H1 (cell line): ENCODE data around the gene ASB16. TPM values are rescaled to one million over a fixed set of nuclear protein-coding genes. Genes with fewer than 3 reads are reported as not detected.

Source experiments
- CHD2 ChIP-seq: IDR thresholded peaks from 2 replicates; pipeline ENCODE4 v1.6.1; 2012; ENCODE audit warnings: low read length, improper control_type of control experiment
- FOSL1 ChIP-seq: IDR thresholded peaks from 2 replicates; pipeline ENCODE4 v1.6.1; 2011; ENCODE audit warnings: mild to moderate bottlenecking, low read depth, low read length, moderate library complexity; ENCODE audit not compliant: insufficient read depth
- KDM4A ChIP-seq: IDR thresholded peaks from one replicate; pipeline ENCODE4 v1.7.1; 2012; ENCODE audit warnings: low read depth, mild to moderate bottlenecking, moderate library complexity, low read length, inconsistent platforms; ENCODE audit not compliant: severe bottlenecking
- PHF8 ChIP-seq: fragments of 200-600 bp; sonication (generic); conservative IDR thresholded peaks from 2 replicates; pipeline ENCODE4 v1.7.1; 2012; ENCODE audit warnings: low read depth, mild to moderate bottlenecking, inconsistent platforms, low read length, moderate library complexity
- RAD21 ChIP-seq, 2 experiments: IDR thresholded peaks in 1 of 2; conservative IDR thresholded peaks in 1 of 2; 2 replicates each; pipeline ENCODE4 v1.6.1; 2011; ENCODE audit warnings: low read depth in 2 of 2, low read length in 2 of 2, improper control_type of control experiment in 1 of 2, inconsistent platforms in 1 of 2, mild to moderate bottlenecking in 1 of 2, moderate library complexity in 1 of 2
- RBBP5 ChIP-seq: IDR thresholded peaks from 2 replicates; pipeline ENCODE4 v1.7.1; 2012; ENCODE audit warnings: low read depth, mild to moderate bottlenecking, inconsistent platforms, low read length, moderate library complexity, borderline replicate concordance
- SIX5 ChIP-seq: IDR thresholded peaks from 2 replicates; pipeline ENCODE4 v1.6.1; 2011; ENCODE audit warnings: mild to moderate bottlenecking, low read depth, low read length
- SP4 ChIP-seq: IDR thresholded peaks from 2 replicates; pipeline ENCODE4 v1.6.1; 2012; ENCODE audit warnings: low read length, inconsistent platforms
- TAF1 ChIP-seq: IDR thresholded peaks from 2 replicates; pipeline ENCODE4 v1.6.1; 2011; ENCODE audit warnings: mild to moderate bottlenecking, low read depth, low read length
- polyA plus RNA-seq, 7 experiments: library from polyadenylated mRNA; depleted of rRNA in 3 of 7; stranded (reverse) in 5 of 7; unstranded in 2 of 7; fragments of >200 nt in 5 of 7; fragments of 200-250 nt in 2 of 7; gene quantifications; 1 replicate in 5 of 7; 2 replicates in 1 of 7; 4 replicates in 1 of 7; pipeline versions ENCODE4 v1.2.1 to v1.2.3, GENCODE V29; 2011 to 2013; ENCODE audit warnings: missing spikeins in 2 of 7, mixed read lengths in 2 of 7
- total RNA-seq: library from RNA; stranded (reverse); fragmentation: NEBNext Ultra II Directional; extraction: Animal tissue kit (Norgen Biotek cat#: 25700); gene quantifications from 2 replicates; pipeline ENCODE4 v1.2.1, GENCODE V29; 2021
- TF ChIP-seq, protein P1 (sequence below): fragments of 300-600 bp; sonication (generic); IDR thresholded peaks from 2 replicates; pipeline ENCODE4 v1.7.1; 2012; ENCODE audit warnings: low read length, moderate library complexity, mild to moderate bottlenecking, inconsistent platforms; ENCODE audit not compliant: insufficient replicate concordance

ASB16 gene
- total and polyA plus RNA-seq, 2 of the 8 experiments (the other 6 are each of a cell fraction or from before 2014, with no cell fraction given) = 0.05 TPM; not detected in 1

DNA sequence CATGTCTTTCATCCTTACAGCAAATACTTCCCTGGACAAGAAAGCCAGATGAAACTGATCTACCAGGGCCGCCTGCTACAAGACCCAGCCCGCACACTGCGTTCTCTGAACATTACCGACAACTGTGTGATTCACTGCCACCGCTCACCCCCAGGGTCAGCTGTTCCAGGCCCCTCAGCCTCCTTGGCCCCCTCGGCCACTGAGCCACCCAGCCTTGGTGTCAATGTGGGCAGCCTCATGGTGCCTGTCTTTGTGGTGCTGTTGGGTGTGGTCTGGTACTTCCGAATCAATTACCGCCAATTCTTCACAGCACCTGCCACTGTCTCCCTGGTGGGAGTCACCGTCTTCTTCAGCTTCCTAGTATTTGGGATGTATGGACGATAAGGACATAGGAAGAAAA, 20.0 kb downstream of the ASB16 start (continued):
- TF ChIP-seq, protein P1, sequence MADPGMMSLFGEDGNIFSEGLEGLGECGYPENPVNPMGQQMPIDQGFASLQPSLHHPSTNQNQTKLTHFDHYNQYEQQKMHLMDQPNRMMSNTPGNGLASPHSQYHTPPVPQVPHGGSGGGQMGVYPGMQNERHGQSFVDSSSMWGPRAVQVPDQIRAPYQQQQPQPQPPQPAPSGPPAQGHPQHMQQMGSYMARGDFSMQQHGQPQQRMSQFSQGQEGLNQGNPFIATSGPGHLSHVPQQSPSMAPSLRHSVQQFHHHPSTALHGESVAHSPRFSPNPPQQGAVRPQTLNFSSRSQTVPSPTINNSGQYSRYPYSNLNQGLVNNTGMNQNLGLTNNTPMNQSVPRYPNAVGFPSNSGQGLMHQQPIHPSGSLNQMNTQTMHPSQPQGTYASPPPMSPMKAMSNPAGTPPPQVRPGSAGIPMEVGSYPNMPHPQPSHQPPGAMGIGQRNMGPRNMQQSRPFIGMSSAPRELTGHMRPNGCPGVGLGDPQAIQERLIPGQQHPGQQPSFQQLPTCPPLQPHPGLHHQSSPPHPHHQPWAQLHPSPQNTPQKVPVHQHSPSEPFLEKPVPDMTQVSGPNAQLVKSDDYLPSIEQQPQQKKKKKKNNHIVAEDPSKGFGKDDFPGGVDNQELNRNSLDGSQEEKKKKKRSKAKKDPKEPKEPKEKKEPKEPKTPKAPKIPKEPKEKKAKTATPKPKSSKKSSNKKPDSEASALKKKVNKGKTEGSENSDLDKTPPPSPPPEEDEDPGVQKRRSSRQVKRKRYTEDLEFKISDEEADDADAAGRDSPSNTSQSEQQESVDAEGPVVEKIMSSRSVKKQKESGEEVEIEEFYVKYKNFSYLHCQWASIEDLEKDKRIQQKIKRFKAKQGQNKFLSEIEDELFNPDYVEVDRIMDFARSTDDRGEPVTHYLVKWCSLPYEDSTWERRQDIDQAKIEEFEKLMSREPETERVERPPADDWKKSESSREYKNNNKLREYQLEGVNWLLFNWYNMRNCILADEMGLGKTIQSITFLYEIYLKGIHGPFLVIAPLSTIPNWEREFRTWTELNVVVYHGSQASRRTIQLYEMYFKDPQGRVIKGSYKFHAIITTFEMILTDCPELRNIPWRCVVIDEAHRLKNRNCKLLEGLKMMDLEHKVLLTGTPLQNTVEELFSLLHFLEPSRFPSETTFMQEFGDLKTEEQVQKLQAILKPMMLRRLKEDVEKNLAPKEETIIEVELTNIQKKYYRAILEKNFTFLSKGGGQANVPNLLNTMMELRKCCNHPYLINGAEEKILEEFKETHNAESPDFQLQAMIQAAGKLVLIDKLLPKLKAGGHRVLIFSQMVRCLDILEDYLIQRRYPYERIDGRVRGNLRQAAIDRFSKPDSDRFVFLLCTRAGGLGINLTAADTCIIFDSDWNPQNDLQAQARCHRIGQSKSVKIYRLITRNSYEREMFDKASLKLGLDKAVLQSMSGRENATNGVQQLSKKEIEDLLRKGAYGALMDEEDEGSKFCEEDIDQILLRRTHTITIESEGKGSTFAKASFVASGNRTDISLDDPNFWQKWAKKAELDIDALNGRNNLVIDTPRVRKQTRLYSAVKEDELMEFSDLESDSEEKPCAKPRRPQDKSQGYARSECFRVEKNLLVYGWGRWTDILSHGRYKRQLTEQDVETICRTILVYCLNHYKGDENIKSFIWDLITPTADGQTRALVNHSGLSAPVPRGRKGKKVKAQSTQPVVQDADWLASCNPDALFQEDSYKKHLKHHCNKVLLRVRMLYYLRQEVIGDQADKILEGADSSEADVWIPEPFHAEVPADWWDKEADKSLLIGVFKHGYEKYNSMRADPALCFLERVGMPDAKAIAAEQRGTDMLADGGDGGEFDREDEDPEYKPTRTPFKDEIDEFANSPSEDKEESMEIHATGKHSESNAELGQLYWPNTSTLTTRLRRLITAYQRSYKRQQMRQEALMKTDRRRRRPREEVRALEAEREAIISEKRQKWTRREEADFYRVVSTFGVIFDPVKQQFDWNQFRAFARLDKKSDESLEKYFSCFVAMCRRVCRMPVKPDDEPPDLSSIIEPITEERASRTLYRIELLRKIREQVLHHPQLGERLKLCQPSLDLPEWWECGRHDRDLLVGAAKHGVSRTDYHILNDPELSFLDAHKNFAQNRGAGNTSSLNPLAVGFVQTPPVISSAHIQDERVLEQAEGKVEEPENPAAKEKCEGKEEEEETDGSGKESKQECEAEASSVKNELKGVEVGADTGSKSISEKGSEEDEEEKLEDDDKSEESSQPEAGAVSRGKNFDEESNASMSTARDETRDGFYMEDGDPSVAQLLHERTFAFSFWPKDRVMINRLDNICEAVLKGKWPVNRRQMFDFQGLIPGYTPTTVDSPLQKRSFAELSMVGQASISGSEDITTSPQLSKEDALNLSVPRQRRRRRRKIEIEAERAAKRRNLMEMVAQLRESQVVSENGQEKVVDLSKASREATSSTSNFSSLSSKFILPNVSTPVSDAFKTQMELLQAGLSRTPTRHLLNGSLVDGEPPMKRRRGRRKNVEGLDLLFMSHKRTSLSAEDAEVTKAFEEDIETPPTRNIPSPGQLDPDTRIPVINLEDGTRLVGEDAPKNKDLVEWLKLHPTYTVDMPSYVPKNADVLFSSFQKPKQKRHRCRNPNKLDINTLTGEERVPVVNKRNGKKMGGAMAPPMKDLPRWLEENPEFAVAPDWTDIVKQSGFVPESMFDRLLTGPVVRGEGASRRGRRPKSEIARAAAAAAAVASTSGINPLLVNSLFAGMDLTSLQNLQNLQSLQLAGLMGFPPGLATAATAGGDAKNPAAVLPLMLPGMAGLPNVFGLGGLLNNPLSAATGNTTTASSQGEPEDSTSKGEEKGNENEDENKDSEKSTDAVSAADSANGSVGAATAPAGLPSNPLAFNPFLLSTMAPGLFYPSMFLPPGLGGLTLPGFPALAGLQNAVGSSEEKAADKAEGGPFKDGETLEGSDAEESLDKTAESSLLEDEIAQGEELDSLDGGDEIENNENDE = no peak
- TF ChIP-seq KDM4A (no peak), RAD21 (IDR thresholded peaks at IDR 0.05 in 1 of 2, conservative IDR thresholded peaks at IDR 0.05 in 1 of 2; ENCODE audit: low read depth in 2 of 2, low read length in 2 of 2) (no peak), TAF1 (no peak), CHD2 (no peak), PHF8 (no peak), SIX5 (no peak), SP4 (no peak), RBBP5 (no peak), FOSL1 (no peak)
